Stimulated activated CD8-positive, alpha-beta memory T cell treated with anti-CD3 and anti-CD28 coated beads, Interleukin-15, amount 100 ng/mL, for 48 hours (primary cell): ENCODE results near the gene RGS13.

Experiments used
- DNase-seq, 2 donors: peaks; one replicate each; pipeline ENCODE4 v3.0.0-alpha.2; 2020; ENCODE audit warnings: low read depth in 2 of 2

The RGS13 gene, protein sequence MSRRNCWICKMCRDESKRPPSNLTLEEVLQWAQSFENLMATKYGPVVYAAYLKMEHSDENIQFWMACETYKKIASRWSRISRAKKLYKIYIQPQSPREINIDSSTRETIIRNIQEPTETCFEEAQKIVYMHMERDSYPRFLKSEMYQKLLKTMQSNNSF

DNA sequence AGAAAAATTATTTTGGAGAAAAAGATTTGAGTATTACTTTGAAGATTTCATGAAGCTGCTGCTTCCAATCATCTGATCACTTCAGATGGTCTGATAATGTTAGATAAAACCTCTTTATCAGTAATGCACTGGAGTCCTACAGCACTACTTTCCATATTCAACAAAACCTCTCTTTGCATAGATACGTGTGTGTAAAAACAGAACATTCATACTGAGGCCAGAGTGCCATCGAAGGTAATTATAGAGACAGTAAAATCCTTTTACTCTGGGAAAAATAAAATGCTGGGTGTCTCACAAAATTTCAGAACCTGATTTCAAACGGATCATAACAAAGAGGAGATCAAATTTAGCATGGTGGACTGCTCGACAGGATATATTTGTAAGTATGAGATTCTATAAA is at the start of gene RGS13:
TSS of gene RGS13 (plus strand) at position 209 of the 400 bp plus-strand sequence. CDS start 8,188 bp downstream, outside the sequence.
- no peak for DNase-seq

DNA sequence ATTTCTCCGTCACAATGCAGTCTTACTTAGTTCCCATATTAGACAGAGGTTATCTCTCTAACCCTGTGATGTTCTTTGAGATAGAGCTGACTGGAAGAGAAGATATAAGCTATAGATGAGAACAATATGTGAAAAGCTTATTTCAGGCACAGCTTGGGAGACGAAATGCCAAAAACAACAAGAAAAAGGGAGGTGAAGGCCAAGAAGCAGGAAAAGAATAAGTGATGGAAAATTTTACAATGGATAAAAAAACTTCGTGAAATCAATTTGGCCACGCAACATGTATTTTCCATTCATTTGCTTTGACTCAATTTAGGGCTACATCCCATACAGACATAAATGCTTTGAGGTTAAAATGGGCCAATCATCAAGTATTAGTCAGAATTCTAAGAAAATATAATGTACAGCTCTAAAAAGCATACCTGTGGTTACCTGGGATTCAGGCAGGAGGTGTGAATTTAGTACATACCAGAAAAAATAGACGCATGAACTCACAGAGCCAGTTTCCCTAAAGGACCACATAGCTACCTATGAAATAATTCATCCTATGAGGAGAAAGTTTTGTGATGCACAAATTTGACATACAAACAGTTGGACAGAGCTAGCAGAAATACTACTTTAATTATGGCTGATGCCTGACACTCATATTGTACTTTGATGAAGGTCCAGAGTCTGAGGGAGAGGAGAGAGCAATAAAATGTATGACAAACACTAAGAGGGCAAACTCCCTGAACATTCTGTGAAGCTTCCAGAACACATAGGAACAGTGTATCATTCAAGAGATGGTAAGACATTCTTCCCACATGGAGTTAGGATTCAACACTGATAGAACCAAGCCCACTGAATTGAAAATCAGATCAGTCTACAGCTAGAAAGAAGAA is 48.3 kb upstream of the RGS13 start:
- DNase-seq = no peak

DNA sequence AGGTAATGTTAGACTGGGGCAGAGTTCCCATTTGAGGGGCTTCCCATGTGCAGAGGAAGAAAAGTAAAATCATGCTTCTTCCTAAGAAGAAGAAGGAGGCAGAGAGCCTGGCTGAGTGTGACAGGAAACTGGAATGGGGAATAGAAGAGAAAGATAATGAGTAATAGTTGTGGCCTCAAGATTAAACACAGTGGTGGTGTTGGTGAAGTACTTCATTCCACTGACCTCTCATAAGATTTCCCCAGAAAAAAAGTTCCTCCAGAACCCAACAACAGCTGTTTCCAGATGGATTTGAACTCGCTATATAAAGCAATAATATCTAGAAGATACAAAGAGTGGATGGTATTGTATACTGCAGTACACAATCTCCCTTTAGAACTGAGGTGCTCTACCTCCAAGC is 47.4 kb upstream of the RGS13 start:
- DNase-seq = no peak

DNA sequence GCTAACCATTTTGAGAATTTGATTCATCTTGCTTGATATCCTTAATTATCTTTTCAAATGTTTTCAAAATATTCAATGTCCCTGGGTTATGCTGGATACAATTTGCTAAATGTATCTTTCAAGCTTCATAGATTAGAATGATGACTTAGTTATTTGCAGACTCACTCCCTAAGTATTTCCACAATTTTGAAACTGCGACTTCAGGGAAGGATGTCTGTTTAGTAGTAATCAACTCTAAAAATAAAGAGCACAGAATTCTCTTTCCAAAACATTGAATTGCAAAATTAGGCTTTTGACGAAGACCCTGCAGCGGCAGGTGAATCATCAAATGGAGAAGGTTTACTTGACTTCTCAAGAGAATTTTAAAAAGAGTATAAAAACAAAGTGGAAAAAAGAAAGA is 46.1 kb upstream of the RGS13 start:
- no peak for DNase-seq

DNA sequence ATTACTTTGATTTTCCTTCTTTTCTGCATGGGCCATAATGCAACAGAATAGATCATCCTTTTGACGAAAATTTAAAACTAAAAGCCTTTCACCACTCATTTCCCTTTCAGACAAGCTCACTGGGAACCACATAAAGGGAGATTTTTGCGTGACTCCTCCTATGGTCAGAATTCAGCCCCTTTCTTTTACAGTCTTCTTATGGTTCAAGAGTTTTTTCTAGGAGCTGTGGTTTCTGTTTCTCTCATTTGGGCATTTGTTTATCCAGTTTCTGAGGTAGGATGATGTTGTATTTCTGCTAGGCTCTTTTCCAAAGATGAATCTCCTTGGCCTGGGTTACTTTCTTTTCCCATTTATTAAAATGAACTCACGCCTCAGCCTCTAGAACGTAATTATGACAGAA is 43.4 kb upstream of the RGS13 start:
- no peak for DNase-seq

DNA sequence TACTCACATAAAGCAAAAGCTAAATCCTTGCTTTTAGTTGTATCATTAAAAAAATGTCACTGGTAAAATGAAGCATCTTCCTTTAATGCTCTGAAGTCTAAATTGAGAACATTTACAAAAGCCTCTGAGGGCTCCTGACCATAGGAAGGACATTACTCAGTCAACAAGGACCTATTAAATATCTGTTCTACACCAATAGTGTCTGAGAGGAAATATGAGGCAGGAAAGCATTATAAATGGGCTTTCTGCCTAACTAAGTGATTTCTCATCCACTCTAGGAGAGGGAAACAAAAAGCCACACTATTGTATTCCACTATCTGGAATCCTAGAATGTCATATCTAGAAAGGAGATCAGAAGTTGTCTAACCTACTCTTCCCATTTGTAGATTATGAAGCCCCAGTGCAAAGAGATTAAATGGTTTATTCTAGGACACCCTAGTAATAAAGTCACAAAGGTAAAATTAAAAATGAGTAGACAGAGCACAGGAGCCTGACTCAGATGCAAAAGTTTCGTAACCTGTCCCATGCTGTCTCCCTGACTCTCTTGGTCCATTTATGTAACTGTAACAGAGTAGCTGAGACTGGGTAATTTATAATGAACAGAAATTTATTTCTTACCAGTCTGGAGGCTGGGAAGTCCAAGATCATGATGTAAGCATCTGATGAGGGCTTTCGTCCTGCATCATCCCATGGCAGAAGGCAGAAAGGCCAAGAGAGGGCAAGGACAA is 42.8 kb upstream of the RGS13 start:
- no peak for DNase-seq

DNA sequence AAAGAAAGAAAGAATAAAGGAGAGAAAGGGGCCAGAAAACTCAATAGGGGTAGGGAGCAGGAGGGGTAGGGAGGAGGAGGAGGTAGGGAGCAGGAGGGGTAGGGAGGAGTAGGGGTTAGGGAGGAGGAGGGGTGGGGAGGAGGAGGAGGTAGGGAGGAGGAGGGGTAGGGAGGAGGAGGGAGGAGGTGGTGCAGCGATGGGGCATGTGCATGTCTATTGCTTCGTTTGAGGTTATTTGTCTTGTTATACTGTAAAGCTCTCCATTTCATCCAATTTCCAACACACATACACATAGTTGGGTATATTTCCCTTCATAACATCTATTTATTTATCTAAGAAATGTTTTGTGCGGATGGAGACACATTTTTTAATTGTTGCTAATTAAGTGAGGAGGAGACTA is 40.6 kb upstream of the RGS13 start:
- DNase-seq = no peak

DNA sequence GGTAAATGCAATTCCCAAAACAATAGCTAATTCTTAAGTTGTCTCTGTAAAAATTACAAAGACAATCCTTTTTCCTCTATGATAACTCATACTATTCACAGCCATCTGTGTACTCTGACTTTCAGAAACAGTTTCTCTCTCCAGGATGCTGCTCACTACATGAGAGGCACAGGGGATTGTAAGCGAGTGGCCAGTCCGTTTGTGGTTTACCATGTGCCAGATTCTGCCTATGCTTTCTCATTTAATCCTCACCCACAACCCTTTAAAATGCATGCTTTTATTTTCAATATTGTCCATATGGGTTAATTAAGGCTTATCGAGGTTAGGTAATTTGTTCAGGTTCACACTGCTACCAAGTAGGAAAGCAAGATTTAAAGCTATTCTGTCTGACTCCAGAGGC is 37.4 kb upstream of the RGS13 start:
- no peak for DNase-seq

DNA sequence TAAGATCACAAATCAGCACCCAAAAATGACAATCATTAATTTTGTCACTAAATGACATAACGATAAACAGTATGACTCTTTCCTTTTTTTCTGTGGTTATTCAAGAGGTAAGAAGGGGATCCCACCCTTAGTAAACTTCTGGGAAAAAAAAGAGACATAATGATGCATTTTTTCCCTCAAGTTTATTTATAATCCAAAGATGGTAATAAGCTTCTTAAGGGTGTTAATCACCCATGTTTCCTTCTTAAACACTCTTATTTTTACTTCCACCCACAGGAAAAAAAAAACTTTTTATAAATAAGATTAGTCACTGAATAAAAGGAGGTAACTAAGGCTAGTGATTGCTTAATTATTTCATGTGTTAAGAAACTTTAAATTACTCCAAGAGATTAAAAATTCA is 35.7 kb upstream of the RGS13 start:
- no peak for DNase-seq

DNA sequence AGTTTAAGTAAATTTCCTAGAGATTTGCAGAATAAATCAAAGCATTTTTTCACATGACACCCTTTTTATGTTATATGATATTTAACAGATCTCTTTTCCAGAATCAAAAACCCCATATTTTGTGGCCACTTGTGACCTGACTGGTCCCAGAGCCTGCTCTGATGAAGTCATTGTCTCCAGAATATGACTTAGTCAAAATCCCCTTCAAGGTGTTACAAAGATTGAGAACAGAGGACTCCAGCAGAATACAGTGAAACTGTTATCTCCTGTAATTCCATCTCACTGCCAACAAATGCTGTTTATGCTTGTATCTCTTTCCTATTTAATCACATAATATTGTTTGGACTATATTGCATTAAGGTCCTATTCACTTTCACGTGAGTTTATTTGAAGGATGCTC is 34.8 kb upstream of the RGS13 start:
- DNase-seq = no peak

DNA sequence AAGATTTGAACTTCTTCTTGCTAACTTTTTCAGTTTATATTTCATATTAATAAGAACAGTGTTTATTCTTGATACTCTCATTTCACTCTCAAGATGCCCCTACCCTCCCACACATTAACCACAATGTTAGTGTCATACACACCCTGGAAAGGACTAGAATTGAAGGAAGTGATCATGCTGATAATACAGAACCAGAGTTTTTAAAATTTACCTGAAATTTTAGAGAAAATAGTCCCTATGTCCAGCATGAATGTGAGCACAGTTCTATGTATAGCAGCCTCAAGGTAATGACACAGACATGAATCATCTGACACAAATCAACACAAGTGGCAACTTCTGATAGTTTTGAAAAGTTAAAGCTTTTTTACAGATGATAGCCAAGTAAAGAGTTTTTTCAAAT is 34.4 kb upstream of the RGS13 start:
- no peak for DNase-seq

DNA sequence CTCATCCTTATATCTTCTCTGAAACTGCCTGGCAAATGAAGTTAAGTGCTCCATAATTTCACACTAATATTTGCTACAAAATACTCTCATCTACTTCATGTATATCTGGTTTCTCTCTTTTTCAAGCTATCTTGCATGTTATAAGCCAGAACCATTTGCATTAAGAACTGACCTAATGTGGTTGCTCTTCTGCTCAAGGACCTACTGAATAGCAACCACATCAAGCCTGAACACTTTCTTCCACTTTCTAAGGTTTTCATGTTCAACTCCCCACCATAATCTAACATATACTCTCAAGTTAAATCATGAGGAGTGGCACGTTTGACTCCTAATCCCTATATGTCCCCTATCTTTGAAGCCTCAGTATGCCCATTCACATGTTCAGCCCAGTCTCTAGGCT is 33.2 kb upstream of the RGS13 start:
- no peak for DNase-seq

DNA sequence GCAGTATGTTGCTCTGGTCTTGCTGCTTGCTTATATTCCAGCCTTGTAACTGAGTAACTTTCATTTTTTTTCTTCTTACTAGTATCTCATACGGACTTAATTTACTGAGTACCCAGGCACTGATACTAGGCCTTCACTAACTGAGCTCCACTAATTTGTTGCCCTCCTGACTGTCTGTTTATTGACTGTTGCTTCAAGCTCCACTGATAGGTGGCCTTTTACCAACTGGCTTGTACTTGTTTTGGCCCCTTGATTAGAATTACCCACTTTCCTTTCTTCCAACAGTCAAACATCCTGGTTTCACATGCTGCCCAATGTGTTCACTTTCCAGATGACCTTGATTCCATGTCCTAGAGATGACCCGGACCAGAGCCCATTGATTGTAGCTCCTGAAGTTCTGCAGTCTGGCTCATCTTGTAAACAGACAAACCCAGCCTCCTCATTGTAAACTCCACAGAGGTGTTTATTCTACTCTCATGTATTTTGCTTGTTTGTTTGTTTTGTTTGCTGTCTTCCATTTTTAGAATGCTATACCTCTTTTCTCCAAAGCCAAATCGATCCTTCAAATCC is 32.6 kb upstream of the RGS13 start:
- DNase-seq = no peak

DNA sequence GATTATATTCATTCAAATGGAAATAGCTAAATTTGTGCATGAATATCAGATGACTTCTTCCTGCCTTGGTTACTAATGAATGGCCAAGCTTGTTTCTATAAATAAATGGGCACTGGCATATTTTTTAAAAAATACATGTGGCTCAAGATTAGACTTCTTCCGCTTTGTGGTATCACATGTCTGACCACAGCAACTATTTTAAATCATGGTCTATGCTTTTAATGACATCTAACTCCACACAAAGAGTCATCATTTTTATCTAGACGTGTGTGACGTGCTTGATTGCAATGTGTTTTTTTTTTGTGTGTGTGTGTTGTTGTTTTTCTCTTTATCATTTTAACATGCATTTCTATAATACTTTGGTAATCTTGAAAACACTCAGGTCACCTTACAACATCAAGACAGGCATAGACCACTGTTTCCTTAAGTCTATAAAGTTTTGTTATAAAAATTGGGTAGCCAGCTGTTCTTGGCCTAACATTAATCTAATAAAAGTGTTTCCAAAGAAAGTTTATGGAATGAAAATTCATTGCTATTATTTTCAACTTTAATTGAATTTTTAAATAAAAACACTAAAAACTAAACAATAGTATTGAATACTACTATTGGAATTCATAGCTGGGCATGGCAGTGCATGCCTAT is 30.8 kb upstream of the RGS13 start:
- DNase-seq = no peak

DNA sequence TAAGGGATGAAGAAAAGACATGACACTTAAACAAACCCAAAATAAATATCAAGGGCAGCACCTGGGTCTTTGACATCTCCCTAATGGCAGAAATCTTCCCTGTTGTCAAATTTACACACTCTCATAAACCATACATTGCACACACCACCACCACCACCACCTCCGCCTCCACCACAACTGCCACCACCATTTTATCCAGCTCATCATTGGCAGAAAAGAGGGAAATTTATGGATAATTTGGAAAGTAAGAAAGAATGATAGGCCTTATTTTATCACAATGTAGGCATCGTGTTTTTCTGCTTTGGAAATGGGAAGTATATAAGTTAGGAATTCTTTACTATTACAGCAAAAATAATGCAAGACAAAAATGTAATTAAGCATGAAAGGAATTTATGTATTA is 27.3 kb upstream of the RGS13 start:
- no peak for DNase-seq

DNA sequence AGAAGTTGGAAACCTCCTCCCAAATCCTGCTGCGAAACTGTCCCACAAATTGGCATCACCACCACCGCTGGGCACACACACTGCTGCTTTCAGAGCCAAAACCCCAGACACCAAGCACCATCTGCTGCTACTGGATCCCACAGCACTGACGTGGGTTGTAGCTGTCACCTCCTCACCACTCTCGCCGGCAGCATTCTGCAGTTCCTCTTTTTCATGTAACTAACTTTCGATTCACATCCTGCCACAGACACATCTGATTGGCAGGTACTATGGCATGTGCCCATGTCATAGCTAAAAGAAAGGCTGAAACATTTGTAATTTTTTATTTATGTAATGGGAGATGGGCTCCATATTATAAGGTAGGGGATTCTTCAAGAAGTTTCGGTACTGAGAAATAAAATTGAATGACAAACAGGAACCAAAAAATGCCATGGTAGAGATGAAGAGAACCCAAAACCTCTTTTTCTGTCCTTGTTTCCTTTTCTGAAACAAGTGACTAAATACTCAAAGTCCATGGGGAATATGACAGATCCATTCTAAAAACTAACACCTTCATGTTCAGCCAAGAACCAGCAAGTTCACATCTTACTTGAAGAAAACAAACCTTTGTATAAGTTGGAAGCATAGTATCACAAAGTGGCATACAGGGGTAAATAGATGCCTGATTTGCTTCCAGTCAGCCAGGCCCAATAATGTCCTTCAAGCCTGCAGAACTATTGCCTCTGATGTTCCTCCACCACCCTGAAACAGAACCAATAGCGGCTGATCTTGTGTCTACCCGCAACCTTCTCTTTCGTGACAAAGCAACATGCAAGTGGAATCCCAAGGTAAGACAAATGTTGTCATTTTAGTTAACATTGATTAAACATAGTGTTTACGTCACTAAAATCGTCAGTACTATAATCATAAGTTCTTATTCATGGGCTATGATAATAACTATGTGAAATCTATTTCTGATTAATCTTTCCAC is 26.6 kb upstream of the RGS13 start:
- peak; percentile 7 to 28 for DNase-seq

DNA sequence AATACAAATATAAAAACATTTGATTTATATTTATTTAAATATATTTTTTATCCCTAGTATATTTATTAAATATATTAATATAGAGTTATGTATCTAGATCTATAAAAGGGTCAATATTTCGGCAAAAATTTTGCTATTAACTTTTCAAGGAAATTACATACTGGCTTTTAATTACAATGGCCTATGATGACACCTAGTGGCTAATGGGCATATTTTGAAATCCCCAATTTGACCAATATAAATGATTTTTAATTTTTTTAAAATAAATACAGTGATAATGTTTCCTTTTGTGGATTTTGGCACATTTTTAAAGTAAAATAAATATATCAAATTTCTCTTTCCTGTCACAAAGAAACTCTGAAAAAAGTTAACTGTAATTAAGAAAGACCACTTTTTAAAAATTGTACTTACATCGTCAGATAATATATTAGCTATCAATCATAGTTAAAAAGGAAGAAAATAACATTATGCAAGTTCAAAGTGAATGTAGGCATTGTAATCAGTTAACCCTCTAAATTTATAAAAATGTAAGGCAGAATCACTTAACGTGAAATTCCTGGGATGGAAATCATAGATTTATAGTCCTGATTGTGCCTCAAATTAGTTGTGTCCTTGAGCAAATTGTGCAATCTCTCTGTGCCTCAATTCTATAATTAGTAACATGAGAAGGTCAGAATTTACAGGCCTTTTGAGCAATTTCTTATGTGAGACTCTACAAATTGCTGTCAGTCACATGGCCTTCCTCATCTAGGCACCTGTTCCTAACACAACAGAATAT is 25.6 kb upstream of the RGS13 start:
- DNase-seq = no peak

DNA sequence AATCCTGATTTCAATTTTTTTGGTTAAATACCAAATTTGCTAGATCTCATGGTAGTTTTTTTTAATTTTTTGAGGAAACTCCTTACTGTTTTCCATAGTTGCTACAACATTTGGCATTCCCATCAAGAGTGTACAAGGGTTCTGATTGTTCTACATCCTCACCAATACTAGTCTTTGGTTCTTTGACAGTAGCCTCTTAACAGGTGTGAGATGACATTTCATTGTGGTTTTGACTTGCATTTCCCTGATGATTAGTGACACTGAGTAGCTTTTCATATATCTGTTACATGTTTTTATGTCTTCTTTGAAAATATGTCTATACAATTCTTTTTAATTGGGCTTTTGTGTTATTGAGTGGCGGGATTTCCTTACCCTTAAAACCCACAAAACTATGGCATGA is 20.9 kb upstream of the RGS13 start:
- no peak for DNase-seq

DNA sequence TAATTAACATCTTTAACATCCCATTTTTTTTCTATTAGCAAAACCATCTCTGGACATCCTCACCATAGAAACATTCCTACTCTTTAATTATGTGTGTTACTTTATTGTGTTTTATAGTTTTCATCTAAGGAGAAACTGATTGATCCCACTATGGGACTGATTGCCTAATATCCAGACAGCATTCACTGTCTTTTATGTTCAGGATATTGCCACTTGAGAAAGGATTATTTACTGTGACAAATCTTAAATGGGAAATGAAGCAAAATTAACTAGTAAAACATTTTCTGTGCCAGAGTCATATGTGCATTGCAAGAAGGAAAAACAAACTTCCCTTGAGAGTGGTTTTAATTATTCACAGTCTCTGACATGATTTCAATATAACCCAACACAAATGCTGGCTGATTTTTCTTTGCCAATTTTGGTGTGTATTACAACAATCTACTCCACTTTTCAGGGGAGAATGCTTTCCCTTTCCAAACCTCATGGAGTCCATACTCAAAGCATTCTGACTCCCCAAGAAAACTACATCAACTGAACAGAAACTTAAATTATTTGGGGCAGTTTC is 15.8 kb upstream of the RGS13 start:
- no peak for DNase-seq
